SK-N-SH (cell line): ENCODE results near the gene RANGAP1.

ENCODE experiments used
- CTCF ChIP-seq: fragments of 200-600 bp; sonication (generic); IDR thresholded peaks from 2 replicates; pipeline ENCODE4 v1.6.1; 2017; ENCODE audit warnings: antibody characterized with exemption, mild to moderate bottlenecking, moderate library complexity
- EP300 ChIP-seq, 2 experiments: IDR thresholded peaks; 2 replicates each; pipeline versions ENCODE4 v1.4.0 to v1.6.1; 2012; ENCODE audit warnings: borderline replicate concordance in 1 of 2, low read depth in 1 of 2, low read length in 1 of 2
- EZH2phosphoT487 ChIP-seq: fragments of 200-600 bp; sonication (generic); IDR thresholded peaks from 2 replicates; pipeline ENCODE4 v1.6.1; 2017; ENCODE audit warnings: low read depth, mixed run types, mild to moderate bottlenecking, antibody characterized with exemption, moderate library complexity, borderline replicate concordance
- FOXM1 ChIP-seq: IDR thresholded peaks from 2 replicates; pipeline ENCODE4 v1.4.0; 2012; ENCODE audit warnings: low read depth, mild to moderate bottlenecking
- GATA2 ChIP-seq: sonication (generic); formaldehyde crosslinking; IDR thresholded peaks from 2 replicates; pipeline ENCODE4 v1.5.0; 2020; ENCODE audit warnings: mild to moderate bottlenecking, missing genetic modification reagents
- JUND ChIP-seq: IDR thresholded peaks from 2 replicates; pipeline ENCODE4 v1.4.0; 2012
- MAX ChIP-seq: IDR thresholded peaks from 2 replicates; pipeline ENCODE4 v1.4.0; 2012; ENCODE audit warnings: low read depth
- MXI1 ChIP-seq: IDR thresholded peaks from 2 replicates; pipeline ENCODE4 v1.6.1; 2012; ENCODE audit warnings: mild to moderate bottlenecking, low read depth, low read length, improper control_type of control experiment
- NRF1 ChIP-seq: IDR thresholded peaks from 2 replicates; pipeline ENCODE4 v1.6.1; 2012; ENCODE audit warnings: low read depth, mild to moderate bottlenecking, low read length
- POLR2AphosphoS5 ChIP-seq: IDR thresholded peaks from 2 replicates; pipeline ENCODE4 v1.6.1; 2012; ENCODE audit warnings: low read depth, low read length
- REST ChIP-seq: IDR thresholded peaks from 2 replicates; pipeline ENCODE4 v1.6.1; 2012; ENCODE audit warnings: mild to moderate bottlenecking, low read depth, low read length, moderate library complexity
- RFX5 ChIP-seq: IDR thresholded peaks from 2 replicates; pipeline ENCODE4 v1.6.1; 2012; ENCODE audit warnings: mild to moderate bottlenecking, improper control_type of control experiment, low read length
- USF1 ChIP-seq: IDR thresholded peaks from 2 replicates; pipeline ENCODE4 v1.4.0; 2012; ENCODE audit warnings: low read depth, borderline replicate concordance
- USF2 ChIP-seq: fragments of 150-350 bp; IDR thresholded peaks from 2 replicates; pipeline ENCODE4 v1.6.1; 2017; ENCODE audit warnings: antibody characterized with exemption, low read length, low read depth, borderline replicate concordance

- TF ChIP-seq CTCF (no peak), POLR2AphosphoS5 (no peak), EP300 (IDR thresholded peaks at IDR 0.05; ENCODE audit: borderline replicate concordance in 1 of 2, low read depth in 1 of 2, low read length in 1 of 2) (no peak), MAX (no peak), RFX5 (no peak), REST (no peak), USF1 (no peak), MXI1 (no peak), JUND (no peak), GATA2 (CRISPR knock-in tag) (no peak), EZH2phosphoT487 (no peak), USF2 (no peak), FOXM1 (no peak), NRF1 (no peak)
Observed at GRCh38 chr22:41327124-41327523, 41.1 kb upstream of the RANGAP1 start.
